GM19240 (cell line): ENCODE results near the gene XPC.

Experiments used
- DNase-seq: peaks from one replicate; pipeline ENCODE4 v3.0.0; 2011; ENCODE audit warnings: low spot score; ENCODE audit not compliant: insufficient read length

Gene XPC

GRCh38 chr3:14148041-14148985, 30.1 kb downstream of the XPC start:
- DNase-seq: no peak

DNA sequence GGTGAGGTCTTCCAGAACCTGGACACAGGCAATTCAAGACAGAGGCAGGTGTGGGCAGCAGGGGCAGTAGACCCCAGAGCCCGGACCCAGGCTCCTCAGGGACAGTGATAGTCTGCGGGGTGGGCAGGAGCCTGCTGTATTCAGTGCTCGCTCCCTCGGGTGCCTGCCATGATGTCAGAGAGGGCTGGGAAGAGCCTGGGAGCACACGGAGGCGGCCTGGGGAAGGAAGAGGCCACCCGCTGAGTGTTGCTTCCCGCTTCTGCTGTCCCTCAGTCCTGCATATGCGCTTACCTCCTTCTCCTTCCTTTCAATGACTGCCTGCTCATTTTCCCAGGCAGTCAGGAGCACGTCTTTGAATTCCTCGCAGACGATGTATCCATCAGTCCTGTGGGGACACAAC, 30.8 kb downstream of the XPC start:
- DNase-seq: no peak

DNA sequence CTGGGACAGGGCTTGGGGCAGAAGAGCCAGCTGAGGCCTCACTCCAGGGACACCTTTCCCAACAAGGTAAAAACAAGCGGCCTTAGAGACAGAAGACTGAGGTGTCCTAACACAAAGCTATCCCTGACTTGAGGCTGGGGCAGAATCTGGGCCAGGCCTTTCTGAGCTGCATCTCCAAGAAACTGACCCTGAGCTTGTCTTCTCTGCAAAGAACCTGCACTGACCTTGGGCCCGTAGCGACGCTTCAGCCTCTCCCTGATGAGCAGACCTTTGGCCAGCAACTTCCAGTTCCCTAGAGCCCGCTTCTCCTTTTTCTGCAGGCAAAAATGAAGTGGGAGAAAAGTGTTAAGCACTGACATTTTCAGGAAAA, 31.4 kb downstream of the XPC start:
- DNase-seq: no peak

DNA sequence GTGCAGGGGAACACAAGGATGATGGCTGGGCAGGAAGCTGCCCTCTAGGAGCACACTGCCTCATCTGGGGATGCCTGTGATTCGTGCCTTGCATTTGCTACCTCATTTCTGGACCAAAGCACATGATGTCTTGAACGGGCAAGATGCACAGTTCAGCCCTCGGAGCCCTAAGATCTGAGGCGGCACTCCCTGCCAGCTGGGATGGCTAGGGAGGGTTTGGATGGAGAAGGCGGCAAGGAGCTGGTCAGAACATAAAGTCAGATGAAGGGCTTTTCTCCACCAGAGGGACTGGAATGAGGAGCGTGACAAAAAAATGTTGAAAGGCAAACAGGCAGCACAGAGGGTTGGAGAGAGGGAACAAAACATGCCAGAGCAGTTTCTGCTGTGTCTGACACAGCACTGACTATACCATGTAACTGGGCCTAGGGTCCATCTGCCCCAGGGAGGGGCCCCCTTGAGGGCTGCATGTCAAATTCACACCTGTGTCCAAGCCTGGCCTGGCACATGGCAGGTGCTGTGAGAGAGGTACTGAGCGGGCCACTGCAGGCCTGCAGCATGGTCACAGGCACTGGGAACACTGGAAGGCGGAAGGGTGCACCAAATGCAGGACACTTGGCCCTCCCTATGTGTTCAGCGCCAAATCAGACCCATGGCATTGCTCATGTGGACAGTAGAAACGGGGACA, 31.9 kb downstream of the XPC start:
- no peak for DNase-seq

- no peak for DNase-seq
These were observed 32.6 kb downstream of the XPC start for GRCh38 chr3:14145670-14146380.

DNA sequence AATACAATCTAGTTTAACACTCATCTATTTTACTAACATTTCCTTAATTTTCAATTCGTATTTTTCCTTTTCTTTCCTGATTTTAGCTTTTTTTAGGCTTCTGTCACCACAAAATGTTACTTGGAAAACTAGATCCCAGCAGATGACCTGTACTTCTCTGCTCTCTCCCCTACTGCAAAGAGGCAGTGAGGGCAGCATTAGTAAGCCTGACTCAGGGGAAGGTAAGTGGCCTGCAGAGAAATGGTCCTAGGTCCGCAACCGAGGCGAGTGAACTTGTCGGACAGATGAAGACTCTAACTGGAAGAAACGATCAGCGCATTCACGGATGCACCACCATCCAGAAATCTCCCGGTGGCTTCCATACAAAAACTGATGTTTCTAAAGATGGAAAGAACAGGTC, 33.2 kb downstream of the XPC start:
- DNase-seq: no peak

DNA sequence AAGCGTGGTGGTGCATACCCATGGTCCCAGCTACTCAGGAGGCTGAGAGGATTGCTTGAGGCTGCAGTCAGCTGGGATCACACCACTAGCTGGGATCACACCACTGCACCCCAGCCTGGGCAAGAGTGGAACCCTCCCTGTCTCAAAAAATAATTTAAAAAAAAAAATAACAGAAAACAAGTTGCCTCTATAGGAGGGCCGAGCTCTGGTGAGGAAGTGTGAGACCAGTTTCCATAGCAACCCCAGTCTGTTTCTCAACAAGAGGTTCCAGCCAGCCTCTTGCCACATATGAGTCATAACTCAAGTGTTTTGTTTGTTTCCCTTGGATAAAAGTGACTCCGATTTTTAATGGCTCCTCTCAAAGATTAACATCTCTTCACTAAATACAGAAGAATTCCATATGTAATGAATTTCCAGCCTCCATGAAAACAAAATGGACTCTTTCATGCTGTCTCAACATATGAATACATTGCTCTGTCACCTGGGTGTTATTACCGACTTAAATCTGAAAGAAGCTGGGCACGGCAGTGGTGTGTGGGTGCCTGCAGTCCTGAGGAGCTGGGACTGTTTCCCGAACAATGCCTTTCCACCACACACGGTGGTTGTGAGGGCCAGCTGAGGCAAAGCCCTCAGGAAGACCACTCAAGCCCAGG, 33.9 kb downstream of the XPC start:
- peak; percentile 91 for DNase-seq

- no peak for DNase-seq
These were observed 34.9 kb downstream of the XPC start for GRCh38 chr3:14143271-14144225.

DNA sequence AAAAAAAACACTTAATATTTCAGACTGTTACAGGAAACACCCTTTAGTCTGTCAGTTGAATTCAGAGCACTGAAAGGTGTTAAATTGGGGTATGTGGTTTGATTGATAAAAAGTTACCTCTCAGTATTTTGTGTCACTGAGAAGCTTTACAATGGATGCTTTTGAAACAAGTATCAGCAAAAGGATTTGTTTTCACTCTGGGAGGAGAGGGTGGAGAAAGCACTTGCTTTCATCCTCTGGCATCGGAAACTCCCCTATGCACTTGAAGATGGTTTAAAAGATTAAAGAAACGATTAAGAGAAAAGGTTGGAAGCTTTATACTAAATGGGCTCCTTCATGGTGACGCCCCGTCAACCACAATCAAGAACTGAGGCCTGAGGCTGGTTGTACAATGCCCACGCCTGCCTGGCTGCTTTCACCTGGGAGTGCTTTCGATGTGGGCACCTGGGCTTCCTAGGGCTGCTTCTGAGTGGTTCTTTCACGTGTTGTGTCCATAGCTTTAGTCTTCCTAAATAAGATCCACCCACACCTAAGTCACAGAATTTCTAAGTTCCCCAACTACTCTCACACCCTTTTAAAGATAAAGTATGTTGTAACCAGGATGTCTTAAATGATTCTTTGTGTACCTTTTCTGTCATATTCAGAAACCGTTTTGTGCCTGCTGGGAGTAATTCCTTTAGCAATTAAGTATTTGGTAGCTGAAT, 35.7 kb downstream of the XPC start:
- no peak for DNase-seq

DNA sequence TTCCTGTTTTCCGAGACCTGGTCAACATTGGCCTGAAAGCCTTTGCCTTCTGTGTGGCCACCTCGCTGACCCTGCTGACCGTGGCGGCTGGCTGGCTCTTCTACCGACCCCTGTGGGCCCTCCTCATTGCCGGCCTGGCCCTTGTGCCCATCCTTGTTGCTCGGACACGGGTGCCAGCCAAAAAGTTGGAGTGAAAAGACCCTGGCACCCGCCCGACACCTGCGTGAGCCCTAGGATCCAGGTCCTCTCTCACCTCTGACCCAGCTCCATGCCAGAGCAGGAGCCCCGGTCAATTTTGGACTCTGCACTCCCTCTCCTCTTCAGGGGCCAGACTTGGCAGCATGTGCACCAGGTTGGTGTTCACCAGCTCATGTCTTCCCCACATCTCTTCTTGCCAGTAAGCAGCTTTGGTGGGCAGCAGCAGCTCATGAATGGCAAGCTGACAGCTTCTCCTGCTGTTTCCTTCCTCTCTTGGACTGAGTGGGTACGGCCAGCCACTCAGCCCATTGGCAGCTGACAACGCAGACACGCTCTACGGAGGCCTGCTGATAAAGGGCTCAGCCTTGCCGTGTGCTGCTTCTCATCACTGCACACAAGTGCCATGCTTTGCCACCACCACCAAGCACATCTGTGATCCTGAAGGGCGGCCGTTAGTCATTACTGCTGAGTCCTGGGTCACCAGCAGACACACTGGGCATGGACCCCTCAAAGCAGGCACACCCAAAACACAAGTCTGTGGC, 36.6 kb downstream of the XPC start:
- DNase-seq: no peak

- no peak for DNase-seq
These were observed 37.3 kb downstream of the XPC start for GRCh38 chr3:14141144-14141543.

- no peak for DNase-seq
These were observed 37.7 kb downstream of the XPC start for GRCh38 chr3:14140668-14141067.

GRCh38 chr3:14139771-14140170, 38.6 kb downstream of the XPC start:
- DNase-seq: no peak

GRCh38 chr3:14138878-14139655, 39.3 kb downstream of the XPC start:
- no peak for DNase-seq

- DNase-seq: no peak
These were observed 40.1 kb downstream of the XPC start for GRCh38 chr3:14138109-14138877.

GRCh38 chr3:14137445-14137844, 41.0 kb downstream of the XPC start:
- DNase-seq: no peak

DNA sequence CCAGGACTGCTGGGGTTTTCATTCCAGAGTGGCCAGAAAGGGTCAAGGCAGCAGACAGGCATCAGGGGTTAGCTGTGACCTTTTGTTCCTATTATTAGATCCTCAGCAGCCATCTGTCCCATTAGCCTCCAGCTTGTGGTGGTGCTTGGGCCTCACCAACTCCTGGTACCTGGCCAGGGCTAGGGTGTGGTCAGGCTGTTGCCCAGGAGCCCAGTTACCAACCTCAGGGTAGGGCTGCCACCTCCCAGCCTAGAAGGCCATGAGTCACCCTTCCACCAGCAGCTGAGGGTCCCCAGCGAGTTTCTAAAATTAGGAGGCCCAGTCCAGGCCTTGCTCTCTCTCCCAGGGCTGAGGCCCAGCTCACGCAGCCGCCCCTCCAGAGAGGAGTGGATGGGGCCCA, 41.4 kb downstream of the XPC start:
- DNase-seq: no peak

GRCh38 chr3:14135581-14135980, 42.8 kb downstream of the XPC start:
- no peak for DNase-seq
